HG03354 (cell line): Measurements from ENCODE around the gene LPP.

Source experiments
- ATAC-seq: cut with Tn5 transposase; IDR thresholded peaks from one replicate; pipeline ENCODE4 v1.9.1; 2021; ENCODE audit warnings: mild to moderate bottlenecking; ENCODE audit not compliant: unreplicated experiment, poor library complexity, severe bottlenecking

Gene LPP

GRCh38 chr3:188166441-188166840 lies 12.5 kb downstream of the LPP start:
- ATAC-seq = no peak

DNA sequence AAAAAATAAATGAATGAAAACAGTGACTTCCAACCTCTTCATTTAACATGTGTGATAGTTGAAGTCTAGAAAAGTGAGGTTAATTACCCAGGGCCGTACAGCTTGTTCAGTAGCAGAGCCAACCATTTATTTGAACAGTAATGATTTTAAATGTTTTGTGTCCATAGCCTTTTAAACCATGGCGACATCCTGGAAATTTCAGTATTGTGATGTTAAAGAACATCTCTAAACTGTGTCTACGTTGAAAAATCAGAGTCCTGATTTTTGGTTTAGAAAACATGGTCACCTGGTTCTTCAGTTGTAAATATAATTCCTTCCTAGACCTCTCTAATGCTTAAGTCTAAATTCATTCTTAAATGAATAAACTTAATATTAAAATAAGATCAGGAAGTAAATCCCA lies 14.2 kb downstream of the LPP start:
- ATAC-seq = no peak

GRCh38 chr3:188168648-188169047 lies 14.7 kb downstream of the LPP start:
- no peak for ATAC-seq

DNA sequence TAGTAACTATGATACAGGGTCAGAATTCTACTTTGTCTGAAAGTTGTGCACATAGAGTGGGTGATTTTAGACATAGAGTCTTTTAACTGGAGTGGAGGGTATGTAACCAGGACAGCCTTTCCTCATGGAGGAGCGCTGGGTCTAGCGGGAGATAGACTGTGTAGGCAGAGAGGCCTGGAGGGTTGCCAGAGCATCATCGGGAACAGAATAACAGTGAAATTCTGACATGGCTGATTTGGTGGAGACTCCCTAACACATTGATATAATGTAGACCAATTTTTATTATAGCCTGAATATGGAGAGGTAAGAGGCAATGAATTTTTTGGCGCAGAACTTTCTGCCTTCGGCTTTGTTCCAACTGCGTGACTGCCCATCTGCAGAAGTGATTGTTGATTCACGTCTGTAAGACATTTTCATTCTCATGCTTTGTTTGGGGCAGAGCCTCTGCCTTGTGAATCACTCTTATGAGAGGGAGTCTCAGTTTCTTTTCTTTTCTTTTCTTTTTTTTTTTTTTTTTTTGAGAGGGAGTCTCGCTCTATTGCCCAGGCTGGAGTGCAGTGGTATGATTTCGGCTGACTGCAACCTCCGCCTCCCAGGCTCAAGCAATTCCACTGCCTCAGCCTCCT lies 16.0 kb downstream of the LPP start:
- no peak for ATAC-seq

DNA sequence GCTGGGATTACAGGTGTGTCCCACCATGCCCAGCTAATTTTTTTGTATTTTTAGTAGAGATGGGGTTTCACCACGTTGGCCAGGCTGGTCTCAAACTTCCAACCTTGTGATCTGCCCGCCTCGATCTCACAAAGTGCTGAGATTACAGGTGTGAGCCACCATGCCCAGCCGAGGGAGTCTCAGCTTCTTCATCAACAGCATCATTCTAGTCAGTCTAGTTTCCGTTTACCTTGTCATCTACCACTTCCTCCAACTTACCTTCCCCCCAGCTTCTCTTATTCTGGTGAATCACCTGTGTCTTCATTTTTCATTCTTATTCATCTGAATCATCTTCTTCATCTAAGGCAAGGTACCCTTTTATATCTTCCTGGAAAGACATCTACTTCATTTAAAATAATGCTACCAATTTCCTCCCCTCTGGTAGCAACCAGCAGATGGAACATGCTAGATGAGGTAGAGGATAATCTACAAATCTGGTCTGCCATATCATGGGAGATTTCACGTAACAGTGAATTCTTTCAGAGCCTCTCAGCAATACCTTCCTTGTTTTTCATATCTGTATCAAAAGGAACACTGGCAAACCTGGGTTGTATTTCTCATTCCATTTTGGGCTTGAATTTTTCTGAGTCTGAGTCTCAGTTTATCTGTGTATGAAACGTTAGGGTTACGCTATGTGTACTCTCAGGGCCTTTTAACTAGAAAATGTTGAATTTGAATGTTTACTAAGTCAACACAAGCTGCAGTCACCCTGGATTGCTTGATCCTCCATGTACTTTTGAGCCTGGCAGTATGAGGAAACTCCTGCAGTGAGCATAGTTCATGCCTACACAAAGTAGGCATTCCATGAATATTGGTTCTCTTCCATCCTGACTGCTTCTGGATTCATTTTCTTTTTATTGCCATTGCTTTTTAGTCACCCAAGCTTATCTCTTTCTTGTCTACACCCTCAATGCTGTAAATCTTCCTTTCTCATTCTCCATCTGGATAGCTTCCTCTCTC lies 16.8 kb downstream of the LPP start:
- no peak for ATAC-seq

GRCh38 chr3:188171682-188172467 lies 17.9 kb downstream of the LPP start:
- ATAC-seq = no peak

- ATAC-seq = no peak
Observed at GRCh38 chr3:188174317-188175044, 20.5 kb downstream of the LPP start.

GRCh38 chr3:188176476-188176875 lies 22.5 kb downstream of the LPP start:
- no peak for ATAC-seq

DNA sequence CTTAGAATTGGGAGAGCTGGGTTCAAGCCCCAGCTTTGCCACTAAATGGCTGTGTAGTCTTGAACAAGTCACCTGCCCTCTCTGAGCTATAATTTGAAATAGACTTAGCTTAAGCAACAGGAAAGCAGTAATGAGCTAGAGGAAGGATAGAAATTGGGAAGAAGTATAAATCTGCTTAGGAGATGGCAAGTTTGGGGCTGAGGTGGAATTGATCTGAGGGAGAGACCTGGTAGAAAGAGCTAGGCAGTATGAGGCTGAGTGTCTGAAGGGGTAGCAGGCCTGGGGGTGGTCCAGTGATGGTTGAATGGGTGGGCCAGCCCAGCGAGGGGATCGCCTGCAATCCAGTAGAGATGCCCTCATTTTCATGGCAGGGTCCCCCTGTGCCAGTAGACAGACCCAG lies 22.9 kb downstream of the LPP start:
- no peak for ATAC-seq

GRCh38 chr3:188177721-188178120 lies 23.8 kb downstream of the LPP start:
- no peak for ATAC-seq

- ATAC-seq = no peak
Observed at GRCh38 chr3:188178293-188178936, 24.5 kb downstream of the LPP start.

DNA sequence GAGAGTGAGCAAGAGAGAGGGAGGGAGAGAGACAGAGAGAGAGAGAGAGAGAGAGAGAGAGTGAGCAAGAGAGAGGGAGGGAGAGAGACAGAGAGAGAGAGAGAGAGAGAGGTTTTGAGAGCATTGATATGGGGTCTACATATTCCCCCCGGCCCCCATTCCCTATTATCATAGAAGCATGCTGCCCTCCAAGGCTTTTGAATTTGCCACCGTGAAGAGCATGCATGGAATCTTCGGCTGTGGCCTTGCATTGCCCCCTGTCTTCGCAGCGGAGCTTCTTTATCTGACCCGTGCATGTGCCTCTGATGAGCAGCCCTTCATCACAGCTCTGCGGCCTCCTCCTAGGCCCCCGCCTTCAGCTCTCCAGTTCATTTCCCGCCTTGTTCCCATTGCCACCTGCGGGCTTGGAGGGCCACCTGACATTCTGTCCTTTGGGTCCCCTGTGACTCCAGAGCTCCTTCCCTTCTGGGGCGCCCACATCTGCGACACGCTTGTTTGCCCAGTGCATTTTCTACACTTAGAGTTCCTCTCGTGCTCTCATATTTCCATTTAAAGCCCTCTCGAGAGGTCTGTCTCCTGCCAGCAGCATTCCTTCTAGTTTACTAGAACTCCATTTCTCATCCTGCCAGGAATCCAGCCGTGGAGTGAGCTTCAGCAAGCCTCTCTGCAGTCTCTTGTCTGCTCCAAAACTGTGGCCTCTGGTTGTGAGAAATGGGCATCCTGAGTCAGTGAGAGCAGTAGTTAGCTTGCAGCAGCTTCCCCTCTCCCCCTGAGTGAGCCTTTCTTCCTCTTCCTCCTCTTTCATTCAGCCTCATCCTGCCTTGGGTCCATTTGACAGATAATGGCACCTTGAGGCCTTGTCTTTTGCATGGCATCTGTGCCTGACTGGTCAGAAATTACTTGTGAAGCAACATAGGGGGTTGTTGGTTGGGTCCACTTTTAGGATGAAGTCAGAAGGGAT lies 25.3 kb downstream of the LPP start:
- ATAC-seq = no peak

DNA sequence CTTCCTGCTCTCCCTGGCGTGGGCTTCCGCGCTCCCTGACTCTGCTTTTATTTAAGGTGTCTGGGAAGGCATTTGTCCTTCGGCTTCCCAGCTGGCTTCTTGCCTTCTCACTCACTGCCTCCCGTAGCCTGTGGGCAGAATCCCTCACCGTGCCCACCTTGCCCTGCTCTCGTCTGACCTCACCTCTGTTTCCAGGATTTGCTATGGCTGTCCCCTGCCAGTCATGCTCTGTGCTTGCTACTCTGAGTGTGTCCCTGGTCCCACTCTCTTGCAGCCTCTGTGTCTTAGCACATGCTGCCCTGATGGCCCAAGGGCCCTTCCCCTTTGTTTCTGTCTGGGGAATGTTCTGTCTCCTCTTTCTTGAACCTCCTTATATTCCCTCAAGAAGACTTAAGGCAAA lies 26.2 kb downstream of the LPP start:
- no peak for ATAC-seq

DNA sequence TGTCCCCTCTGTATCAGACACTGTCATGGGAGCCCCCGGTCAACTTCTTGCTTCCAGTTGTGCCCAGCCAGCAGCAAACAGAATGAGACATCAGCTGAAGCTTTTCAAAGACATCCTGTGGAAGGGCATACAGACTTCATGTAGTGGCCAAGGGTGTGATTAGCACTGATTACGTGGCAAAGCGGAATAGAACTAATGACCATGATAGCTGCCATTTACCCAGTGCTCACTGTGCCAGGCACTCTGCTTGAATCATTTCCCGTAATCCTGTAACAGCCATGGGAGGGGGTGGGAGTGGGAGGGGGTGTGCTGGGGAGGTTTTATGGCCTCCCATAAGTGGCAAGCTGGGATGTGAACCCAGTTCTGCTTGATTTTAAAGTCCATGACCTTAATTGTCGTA lies 29.5 kb downstream of the LPP start:
- ATAC-seq = no peak

DNA sequence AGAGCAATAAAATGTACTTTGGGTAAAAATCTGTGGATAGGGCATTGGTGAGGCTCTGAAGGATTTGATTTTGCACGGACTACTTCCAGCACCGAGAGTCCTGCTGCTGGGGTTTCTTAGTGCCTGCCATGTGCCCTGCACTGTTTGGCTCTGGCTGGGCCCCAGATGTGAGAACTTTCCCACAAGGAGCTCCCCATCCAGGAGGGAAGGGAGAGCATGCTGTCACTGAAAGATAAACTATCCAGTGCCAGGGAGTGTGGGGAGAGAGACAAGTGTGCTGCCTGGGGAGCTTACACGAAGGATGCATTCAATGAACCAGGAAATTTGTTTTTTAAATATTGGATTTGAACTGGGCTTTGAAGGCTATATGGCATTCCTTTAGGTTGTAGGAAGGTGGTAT lies 30.2 kb downstream of the LPP start:
- ATAC-seq = no peak

DNA sequence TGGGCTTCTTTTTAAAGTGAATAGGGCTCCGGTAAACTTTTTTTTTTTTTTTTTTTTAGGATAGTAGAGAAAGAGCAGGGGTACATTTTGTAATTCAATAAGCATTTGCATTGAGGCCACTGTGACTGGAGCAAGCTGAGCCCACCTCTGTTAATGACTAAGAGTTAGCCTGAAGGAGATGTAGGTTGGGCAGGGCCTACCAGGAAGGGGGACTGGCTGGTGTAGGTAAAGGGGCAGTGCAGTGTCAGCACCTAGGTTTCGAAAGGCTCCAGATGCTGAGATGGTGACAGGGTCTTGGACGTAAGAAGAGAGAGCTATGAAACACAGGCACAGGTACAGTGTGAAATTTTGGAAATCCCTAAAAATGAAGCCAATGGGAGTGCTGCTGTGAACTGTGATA lies 30.7 kb downstream of the LPP start:
- no peak for ATAC-seq

GRCh38 chr3:188185717-188186251 lies 31.8 kb downstream of the LPP start:
- ATAC-seq = no peak

- no peak for ATAC-seq
Observed at GRCh38 chr3:188187053-188187452, 33.1 kb downstream of the LPP start.
